GM12878 (cell line): ENCODE measurements around the gene PRUNE1.

Experiments
- CHD4 ChIP-seq: fragments of 200-600 bp; sonication (generic); IDR thresholded peaks from 2 replicates; pipeline ENCODE4 v1.6.1; 2016; ENCODE audit warnings: mild to moderate bottlenecking
- E2F4 ChIP-seq: IDR thresholded peaks from 2 replicates; pipeline ENCODE4 v1.6.1; 2012; ENCODE audit warnings: low read depth, low read length, improper control_type of control experiment
- FOXK2 ChIP-seq: fragments of 450-650 bp; IDR thresholded peaks from 2 replicates; pipeline ENCODE4 v1.6.1; 2017; ENCODE audit warnings: mild to moderate bottlenecking, moderate library complexity
- NBN ChIP-seq: fragments of 450-650 bp; IDR thresholded peaks from 2 replicates; pipeline ENCODE4 v1.6.1; 2016
- PKNOX1 ChIP-seq: fragments of 450-650 bp; IDR thresholded peaks from 2 replicates; pipeline ENCODE4 v1.6.1; 2016; ENCODE audit warnings: mild to moderate bottlenecking
- RB1 ChIP-seq: fragments of 450-650 bp; formaldehyde crosslinking; IDR thresholded peaks from 2 replicates; pipeline ENCODE4 v1.6.1; 2017; ENCODE audit warnings: mild to moderate bottlenecking, borderline replicate concordance
- SUPT20H ChIP-seq: IDR thresholded peaks from 2 replicates; pipeline ENCODE4 v1.6.1; 2011; ENCODE audit warnings: low read depth, mild to moderate bottlenecking, low read length, moderate library complexity, borderline replicate concordance; ENCODE audit not compliant: control insufficient read depth
- ZNF384 ChIP-seq: IDR thresholded peaks from 2 replicates; pipeline ENCODE4 v1.6.1; 2012; ENCODE audit warnings: low read depth, mild to moderate bottlenecking, low read length, improper control_type of control experiment, borderline replicate concordance

- no peak for TF ChIP-seq SUPT20H
- no peak for TF ChIP-seq CHD4
- no peak for TF ChIP-seq FOXK2
- no peak for TF ChIP-seq RB1
- no peak for TF ChIP-seq ZNF384
- TF ChIP-seq PKNOX1 = no peak
- TF ChIP-seq NBN = no peak
- no peak for TF ChIP-seq E2F4
Observed at GRCh38 chr1:150997949-150998348, 10.3 kb upstream of the PRUNE1 start.
